Measurements from ENCODE around the gene SPG7.

GRCh38 chr16:89571636-89572035 is 63.4 kb downstream of the SPG7 start:
- TF ChIP-seq CTCF (IDR thresholded peaks at IDR 0.05) (no peak), EZH2 (IDR thresholded peaks at IDR 0.05) (no peak)
